Measurements from ENCODE around the gene GNAI2. TPM values are rescaled to one million over a fixed set of nuclear protein-coding genes. Genes with fewer than 3 reads are reported as not detected.

The GNAI2 gene
- total RNA-seq, 1 experiment from 2014 or later = 185 TPM

GRCh38 chr3:50242381-50242770 is 6.4 kb downstream of the GNAI2 start:
- no peak for TF ChIP-seq PRRX2 (CRISPR knock-in tag; IDR thresholded peaks at IDR 0.05)
- no peak for TF ChIP-seq STAT6 (CRISPR knock-in tag; conservative IDR thresholded peaks at IDR 0.05; ENCODE audit: low read depth)
- TF ChIP-seq ZNF423 (CRISPR knock-in tag; IDR thresholded peaks at IDR 0.05) = no peak
- no peak for TF ChIP-seq PREB (CRISPR knock-in tag; IDR thresholded peaks at IDR 0.05; ENCODE audit: borderline replicate concordance)
- TF ChIP-seq NFE2L1 (CRISPR knock-in tag; IDR thresholded peaks at IDR 0.05) = no peak
- TF ChIP-seq FOXP1 (CRISPR knock-in tag; IDR thresholded peaks at IDR 0.05; ENCODE audit: borderline replicate concordance) = no peak
- TF ChIP-seq SMAD3 (CRISPR knock-in tag; IDR thresholded peaks at IDR 0.05; ENCODE audit: borderline replicate concordance) = no peak
- TF ChIP-seq E2F1 (CRISPR knock-in tag; IDR thresholded peaks at IDR 0.05) = no peak
- TF ChIP-seq MAX (CRISPR knock-in tag; IDR thresholded peaks at IDR 0.05) = no peak
- TF ChIP-seq FOXJ3 (CRISPR knock-in tag; IDR thresholded peaks at IDR 0.05; ENCODE audit: borderline replicate concordance) = no peak
- TF ChIP-seq RELA (CRISPR knock-in tag; IDR thresholded peaks at IDR 0.05; ENCODE audit: borderline replicate concordance) = no peak
- no peak for TF ChIP-seq ATF1 (CRISPR knock-in tag; IDR thresholded peaks at IDR 0.05)
- no peak for TF ChIP-seq E2F4 (CRISPR knock-in tag; IDR thresholded peaks at IDR 0.05; ENCODE audit: borderline replicate concordance, low read depth)
- no peak for TF ChIP-seq IRF2 (CRISPR knock-in tag; IDR thresholded peaks at IDR 0.05; ENCODE audit: borderline replicate concordance, low read depth)
- TF ChIP-seq ZSCAN18 (CRISPR knock-in tag; IDR thresholded peaks at IDR 0.05) = no peak
- TF ChIP-seq ATF2 (CRISPR knock-in tag; IDR thresholded peaks at IDR 0.05; ENCODE audit: borderline replicate concordance, low read depth) = no peak
- TF ChIP-seq TEAD4 (CRISPR knock-in tag; IDR thresholded peaks at IDR 0.05) = no peak
- TF ChIP-seq ZNF121 (CRISPR knock-in tag; IDR thresholded peaks at IDR 0.05) = no peak
- ATAC-seq (no peak), DNase-seq (ENCODE audit: low spot score) (no peak)
- Mint-ChIP-seq H3K4me1 (peaks cover 90% of the 10 kb centered on the region), H3K4me3 (peak overlapping the region; percentile 69), H3K27me3 (ENCODE audit: low read depth) (no peaks in the 10 kb centered on the region), H3K9me3 (no peaks in the 10 kb centered on the region), H3K27ac (peak overlapping the region; percentile 89), H3K36me3 (peaks cover 2% of the 10 kb centered on the region; the same call in 1 of the 2 replicates)
- POLR2A ChIA-PET = interaction anchor here (1.9 kb wide), 1 partner anchor 25 kb away, joined by 6 read pairs; no protein-coding TSS in a partner anchor
- CTCF ChIA-PET = interaction anchor here (0.6 to 6.4 kb wide), 10 partner anchors 14 to 50 kb away, joined by 3 to 88 read pairs (median 10); no protein-coding TSS in a partner anchor

Data from WTC11 (cell line).